H1 (cell line): ENCODE measurements around the gene MRPL52. TPM values are rescaled to one million over a fixed set of nuclear protein-coding genes. Genes with fewer than 3 reads are reported as not detected.

Experiments
- CTCF ChIA-PET: fragments of 300-600 bp; sonication (Branson Sonifier 250); formaldehyde crosslinking; loops from one replicate; lab custom pipeline; 2021; ENCODE audit not compliant: partially characterized antibody; lab: Charles Lee
- POLR2A ChIA-PET: fragments of 300-600 bp; sonication (Branson Sonifier 250); formaldehyde crosslinking; loops from one replicate; lab custom pipeline; 2021; ENCODE audit warnings: inconsistent platforms; ENCODE audit not compliant: partially characterized antibody; lab: Charles Lee
- DNase-seq, 2 experiments: peaks; one replicate each; pipeline versions ENCODE4 v3.0.0 to v3.0.0-alpha.2; 2010 to 2022; ENCODE audit warnings: low spot score in 2 of 2, low read depth in 1 of 2, mixed read lengths in 1 of 2
- FAIRE-seq: peaks from 2 replicates; lab custom pipeline; 2011; peaks lifted over from hg19 to GRCh38; lab: Jason Lieb, UNC
- H2AFZ ChIP-seq: 2 replicates; pipeline ENCODE4 v1.8.1; 2012; ENCODE audit warnings: low read length, inconsistent platforms
- H2AK5ac ChIP-seq: 2 replicates; pipeline ENCODE4 v1.6.1; 2013; ENCODE audit warnings: low read depth, low read length
- H2BK120ac ChIP-seq: replicated peaks from 2 replicates; pipeline ENCODE3; 2013; ENCODE audit warnings: low read depth, low read length, inconsistent platforms
- H2BK12ac ChIP-seq: 2 replicates; pipeline ENCODE4 v1.6.1; 2013; ENCODE audit warnings: low read depth, low read length
- H2BK15ac ChIP-seq: 2 replicates; pipeline ENCODE4 v1.6.1; 2013; ENCODE audit warnings: low read length
- H2BK20ac ChIP-seq: 2 replicates; pipeline ENCODE4 v1.6.1; 2013; ENCODE audit warnings: low read length
- H2BK5ac ChIP-seq: 2 replicates; pipeline ENCODE4 v1.6.1; 2013; ENCODE audit warnings: low read depth, low read length
- H3K14ac ChIP-seq: 2 replicates; pipeline ENCODE4 v1.6.1; 2013; ENCODE audit warnings: inconsistent platforms; ENCODE audit not compliant: insufficient read length
- H3K18ac ChIP-seq: 2 replicates; pipeline ENCODE4 v1.6.1; 2013; ENCODE audit warnings: low read length; ENCODE audit errors: extremely low read depth
- H3K23ac ChIP-seq: 2 replicates; pipeline ENCODE4 v1.6.1; 2013; ENCODE audit warnings: inconsistent platforms; ENCODE audit not compliant: insufficient read length
- H3K23me2 ChIP-seq: 2 replicates; pipeline ENCODE4 v1.6.1; 2013; ENCODE audit warnings: low read depth, low read length
- H3K27ac ChIP-seq: 2 replicates; pipeline ENCODE4 v1.6.1; 2011; ENCODE audit warnings: low read depth, low read length, inconsistent platforms
- H3K27me3 ChIP-seq, 4 experiments: replicated peaks in 1 of 4; 1 replicate in 1 of 4; 2 replicates in 3 of 4; pipeline versions ENCODE4 v1.6.1 to v1.8.1; 2011 to 2013; ENCODE audit warnings: low read length in 3 of 4, mild to moderate bottlenecking in 3 of 4, inconsistent platforms in 2 of 4, mixed read lengths in 2 of 4, moderate library complexity in 1 of 4; ENCODE audit not compliant: control insufficient read depth in 3 of 4, insufficient read depth in 3 of 4; ENCODE audit errors: extremely low read depth in 1 of 4
- H3K36me3 ChIP-seq, 4 experiments: 2 replicates each; pipeline versions ENCODE4 v1.6.1 to v1.8.1; 2011 to 2013; ENCODE audit warnings: mild to moderate bottlenecking in 4 of 4, low read length in 3 of 4, moderate library complexity in 2 of 4, control low read depth in 1 of 4, inconsistent platforms in 1 of 4; ENCODE audit not compliant: insufficient read depth in 4 of 4, control insufficient read depth in 2 of 4
- H3K4ac ChIP-seq: replicated peaks from 2 replicates; pipeline ENCODE3; 2013; ENCODE audit warnings: low read length, low read depth, mixed read lengths, inconsistent platforms; ENCODE audit not compliant: insufficient read length
- H3K4me1 ChIP-seq, 4 experiments: replicated peaks in 1 of 4; 1 replicate in 1 of 4; 2 replicates in 3 of 4; pipeline versions ENCODE4 v1.6.1 to v1.8.1; 2011 to 2013; ENCODE audit warnings: low read length in 3 of 4, inconsistent platforms in 2 of 4, mixed read lengths in 1 of 4; ENCODE audit not compliant: insufficient read depth in 4 of 4, control insufficient read depth in 3 of 4
- H3K4me2 ChIP-seq, 2 experiments: 2 replicates each; pipeline versions ENCODE4 v1.6.1 to v1.8.1; 2011 to 2013; ENCODE audit warnings: low read depth in 2 of 2, low read length in 2 of 2, control low read depth in 1 of 2, inconsistent platforms in 1 of 2, mild to moderate bottlenecking in 1 of 2; ENCODE audit not compliant: insufficient read depth in 1 of 2
- H3K4me3 ChIP-seq, 4 experiments: fragments of 200-600, 300-600 bp in 1 of 4; sonication (generic), shearing (Covaris generic), sonication (Bioruptor Twin) in 1 of 4; 2 replicates each; pipeline versions ENCODE4 v1.5.1 to v1.8.1; 2011 to 2016; ENCODE audit warnings: low read length in 4 of 4, low read depth in 3 of 4, control low read depth in 2 of 4, inconsistent platforms in 2 of 4, mild to moderate bottlenecking in 2 of 4, mixed read lengths in 1 of 4, moderate library complexity in 1 of 4; ENCODE audit not compliant: insufficient read depth in 2 of 4; ENCODE audit errors: extremely low read depth in 1 of 4
- H3K56ac ChIP-seq: replicated peaks from 2 replicates; pipeline ENCODE3; 2013; ENCODE audit warnings: low read depth, mild to moderate bottlenecking, mixed read lengths, low read length, inconsistent platforms; ENCODE audit not compliant: insufficient read length
- H3K79me1 ChIP-seq: 2 replicates; pipeline ENCODE4 v1.6.1; 2013; ENCODE audit warnings: low read depth, low read length, control low read depth
- H3K79me2 ChIP-seq, 2 experiments: 2 replicates each; pipeline versions ENCODE4 v1.6.1 to v1.8.1; 2012 to 2013; ENCODE audit warnings: low read length in 2 of 2, mild to moderate bottlenecking in 2 of 2, inconsistent platforms in 1 of 2; ENCODE audit not compliant: insufficient read depth in 2 of 2, control insufficient read depth in 1 of 2
- H3K9ac ChIP-seq, 4 experiments: replicated peaks in 1 of 4; 1 replicate in 1 of 4; 2 replicates in 3 of 4; pipeline versions ENCODE4 v1.6.1 to v1.8.1; 2011 to 2013; ENCODE audit warnings: low read depth in 3 of 4, low read length in 3 of 4, control low read depth in 2 of 4, mild to moderate bottlenecking in 2 of 4, moderate library complexity in 2 of 4, inconsistent platforms in 1 of 4; ENCODE audit errors: extremely low read depth in 1 of 4
- H3K9me3 ChIP-seq, 2 experiments: 2 replicates each; pipeline versions ENCODE4 v1.6.1 to v1.8.1; 2012 to 2013; ENCODE audit warnings: mild to moderate bottlenecking in 2 of 2, moderate library complexity in 2 of 2, control low read depth in 1 of 2, inconsistent platforms in 1 of 2, low read depth in 1 of 2, low read length in 1 of 2, mixed read lengths in 1 of 2; ENCODE audit not compliant: insufficient read depth in 2 of 2
- H4K20me1 ChIP-seq, 2 experiments: replicated peaks in 1 of 2; 2 replicates each; pipeline versions ENCODE3 to v1.8.1; 2011 to 2013; ENCODE audit warnings: inconsistent platforms in 2 of 2, low read length in 2 of 2, mild to moderate bottlenecking in 1 of 2; ENCODE audit not compliant: insufficient read depth in 2 of 2, control insufficient read depth in 1 of 2
- H4K5ac ChIP-seq: 2 replicates; pipeline ENCODE4 v1.6.1; 2013; ENCODE audit warnings: low read length, low read depth, mixed read lengths, inconsistent platforms; ENCODE audit not compliant: insufficient read length
- H4K8ac ChIP-seq: 2 replicates; pipeline ENCODE4 v1.8.0; 2013; ENCODE audit warnings: mild to moderate bottlenecking, moderate library complexity, low read length, inconsistent platforms; ENCODE audit not compliant: insufficient read depth; ENCODE audit errors: extremely low read depth
- H4K91ac ChIP-seq: replicated peaks from 2 replicates; pipeline ENCODE3; 2013; ENCODE audit warnings: low read length, mixed read lengths, inconsistent platforms; ENCODE audit not compliant: insufficient read length
- BCL11A ChIP-seq, 2 experiments: IDR thresholded peaks; one replicate each; pipeline ENCODE4 v1.6.1; 2011; ENCODE audit warnings: low read depth in 2 of 2, low read length in 2 of 2, mild to moderate bottlenecking in 2 of 2
- CHD1 ChIP-seq: IDR thresholded peaks from 2 replicates; pipeline ENCODE4 v1.6.1; 2012; ENCODE audit warnings: low read depth, low read length, improper control_type of control experiment
- CHD2 ChIP-seq: IDR thresholded peaks from 2 replicates; pipeline ENCODE4 v1.6.1; 2012; ENCODE audit warnings: low read length, improper control_type of control experiment
- CREB1 ChIP-seq: IDR thresholded peaks from 2 replicates; pipeline ENCODE4 v1.6.1; 2012; ENCODE audit warnings: inconsistent platforms
- EGR1 ChIP-seq: IDR thresholded peaks from 2 replicates; pipeline ENCODE4 v1.6.1; 2011; ENCODE audit warnings: low read depth, low read length, borderline replicate concordance
- POLR2AphosphoS5 ChIP-seq: IDR thresholded peaks from 2 replicates; pipeline ENCODE4 v1.6.1; 2011; ENCODE audit warnings: low read depth, low read length
- SP2 ChIP-seq: IDR thresholded peaks from 2 replicates; pipeline ENCODE4 v1.6.1; 2012; ENCODE audit warnings: mild to moderate bottlenecking, low read length, inconsistent platforms
- TAF1 ChIP-seq: IDR thresholded peaks from 2 replicates; pipeline ENCODE4 v1.6.1; 2011; ENCODE audit warnings: mild to moderate bottlenecking, low read depth, low read length
- TAF7 ChIP-seq: optimal IDR thresholded peaks from 2 replicates; pipeline ENCODE3; 2011; ENCODE audit warnings: low read depth, mild to moderate bottlenecking, inconsistent platforms, low read length, moderate library complexity, borderline replicate concordance
- ZNF274 ChIP-seq: IDR thresholded peaks from 2 replicates; pipeline ENCODE4 v1.7.0; 2012; ENCODE audit warnings: low read length, borderline replicate concordance; ENCODE audit errors: extremely low read depth
- WGBS, 2 experiments: shearing (Covaris generic) in 1 of 2; methylation state at CpG; one replicate each; pipeline versions ENCODE4 v1.1.6 to v1.1.7; 2013 to 2015; ENCODE audit warnings: low lambda C conversion rate in 2 of 2, mixed read lengths in 2 of 2, inconsistent platforms in 1 of 2, low coverage in 1 of 2, missing lambda C conversion rate in 1 of 2; ENCODE audit not compliant: insufficient replicate concordance in 2 of 2, insufficient coverage in 1 of 2, insufficient read length in 1 of 2; ENCODE audit errors: extremely low coverage in 1 of 2, missing lambda C conversion rate in 1 of 2; 5-methylcytosine and 5-hydroxymethylcytosine counted together
- polyA plus RNA-seq, 7 experiments: library from polyadenylated mRNA; depleted of rRNA in 3 of 7; stranded (reverse) in 5 of 7; unstranded in 2 of 7; fragments of >200 nt in 5 of 7; fragments of 200-250 nt in 2 of 7; gene quantifications; 1 replicate in 5 of 7; 2 replicates in 1 of 7; 4 replicates in 1 of 7; pipeline versions ENCODE4 v1.2.1 to v1.2.3, GENCODE V29; 2011 to 2013; ENCODE audit warnings: missing spikeins in 2 of 7, mixed read lengths in 2 of 7
- total RNA-seq: library from RNA; stranded (reverse); fragmentation: NEBNext Ultra II Directional; extraction: Animal tissue kit (Norgen Biotek cat#: 25700); gene quantifications from 2 replicates; pipeline ENCODE4 v1.2.1, GENCODE V29; 2021

MRPL52 gene
- total and polyA plus RNA-seq, 2 of the 8 experiments (the other 6 are each of a cell fraction or from before 2014, with no cell fraction given) = 70.5 to 176 TPM

GRCh38 chr14:22792158-22792557, 37.5 kb upstream of the MRPL52 start:
- Histone ChIP-seq H3K14ac (no peak overlapping the region), H4K20me1 (no peaks in the 10 kb centered on the region), H3K23ac (no peak overlapping the region), H3K4ac (no peak overlapping the region), H2AFZ (no peak overlapping the region), H2BK20ac (no peak overlapping the region), H2AK5ac (no peak overlapping the region), H3K27ac (no peak overlapping the region), H3K4me2 (no peak overlapping the region), H3K4me3 (no peak overlapping the region), H3K79me2 (no peaks in the 10 kb centered on the region), H4K5ac (no peak overlapping the region), H3K23me2 (no peaks in the 10 kb centered on the region), H4K91ac (no peak overlapping the region), H3K18ac (no peak overlapping the region), H2BK120ac (no peak overlapping the region), H3K9ac (no peak overlapping the region), H3K4me1 (peaks cover 0 to 7% (median 4%) of the 10 kb centered on the region in 4 experiments; a peak in 5 of 7 replicates), H2BK12ac (no peak overlapping the region), H2BK5ac (no peak overlapping the region), H3K56ac (no peak overlapping the region), H2BK15ac (no peak overlapping the region), H3K79me1 (no peaks in the 10 kb centered on the region), H3K9me3 (peaks cover 0 to 4% of the 10 kb centered on the region in 2 experiments; a peak in 1 of 4 replicates), H3K36me3 (no peaks in the 10 kb centered on the region), H4K8ac (no peak overlapping the region), H3K27me3 (no peaks in the 10 kb centered on the region)
- CTCF ChIA-PET = interaction anchor here (0.6 to 1.4 kb wide), 4 partner anchors 14 to 61 kb away, joined by 3 read pairs; no protein-coding TSS in a partner anchor
- 81% methylated on average over 2 of the region's 2 CpGs; no CpG with 5 or more reads in 1 of the 2 experiments for WGBS, 2 experiments
- POLR2A ChIA-PET = interaction anchor here (0.7 to 1.0 kb wide), 2 partner anchors 18 to 204 kb away, joined by 3 read pairs; no protein-coding TSS in a partner anchor
- no peak for FAIRE-seq
- no peak for DNase-seq
- no peak for TF ChIP-seq CHD1
- no peak for TF ChIP-seq TAF7
- TF ChIP-seq POLR2AphosphoS5 = no peak
- TF ChIP-seq EGR1 = no peak
- no peak for TF ChIP-seq BCL11A (IDR thresholded peaks at IDR 0.05; ENCODE audit: low read depth in 2 of 2, low read length in 2 of 2)
- TF ChIP-seq CREB1 = no peak
- no peak for TF ChIP-seq SP2
- TF ChIP-seq TAF1 = no peak
- TF ChIP-seq ZNF274 = no peak
- no peak for TF ChIP-seq CHD2
